ENCODE results near the gene RPF1. TPM values are rescaled to one million over a fixed set of nuclear protein-coding genes. Genes with fewer than 3 reads are reported as not detected.

RPF1 gene
- polyA plus RNA-seq, 1 donor from 2014 or later = 64.3 TPM

- Histone ChIP-seq H3F3A (ENCODE audit: insufficient read depth, low read length, poor library complexity, severe bottlenecking) (no peaks in the 10 kb centered on the region), H3K36me3 (ENCODE audit: insufficient read depth, low read length) (no peaks in the 10 kb centered on the region), H3K9me2 (ENCODE audit: insufficient read depth, low read length) (no peaks in the 10 kb centered on the region), H3K9ac (ENCODE audit: low read length) (no peak overlapping the region), H2AFZ (ENCODE audit: low read depth, low read length) (no peak overlapping the region), H3K4me3 (ENCODE audit: low read length) (no peak overlapping the region), H4K20me1 (ENCODE audit: insufficient read depth) (no peaks in the 10 kb centered on the region), H3K27me3 (ENCODE audit: insufficient read depth, low read depth, low read length) (no peaks in the 10 kb centered on the region), H3K79me2 (replicated peaks; ENCODE audit: insufficient read depth, low read length) (no peaks in the 10 kb centered on the region), H3K9me3 (ENCODE audit: low read length) (no peaks in the 10 kb centered on the region), H3K4me2 (ENCODE audit: low read length) (no peak overlapping the region), H3K27ac (ENCODE audit: low read length) (no peak overlapping the region)
- TF ChIP-seq EZH2 (IDR thresholded peaks at IDR 0.05; ENCODE audit: borderline replicate concordance, insufficient read depth, low read length, poor library complexity, severe bottlenecking) (no peak), REST (IDR thresholded peaks at IDR 0.05; ENCODE audit: borderline replicate concordance) (no peak), SMC3 (conservative IDR thresholded peaks at IDR 0.05; ENCODE audit: poor library complexity) (no peak), RAD21 (conservative IDR thresholded peaks at IDR 0.05) (no peak), CTCF (IDR thresholded peaks at IDR 0.05; ENCODE audit: poor library complexity, severe bottlenecking) (no peak), MXI1 (conservative IDR thresholded peaks at IDR 0.05; ENCODE audit: poor library complexity, severe bottlenecking) (no peak), EP300 (conservative IDR thresholded peaks at IDR 0.05; ENCODE audit: poor library complexity, severe bottlenecking) (no peak), TAF1 (IDR thresholded peaks at IDR 0.05; ENCODE audit: low read depth) (no peak), POLR2AphosphoS5 (IDR thresholded peaks at IDR 0.05) (no peak)
Measured at GRCh38 chr1:84539972-84540371, 60.9 kb downstream of the RPF1 start.

GRCh38 chr1:84540759-84541158 is 61.7 kb downstream of the RPF1 start:
- TF ChIP-seq EP300 (conservative IDR thresholded peaks at IDR 0.05; ENCODE audit: poor library complexity, severe bottlenecking) (no peak), POLR2AphosphoS5 (IDR thresholded peaks at IDR 0.05) (no peak), MXI1 (conservative IDR thresholded peaks at IDR 0.05; ENCODE audit: poor library complexity, severe bottlenecking) (no peak), RAD21 (conservative IDR thresholded peaks at IDR 0.05) (no peak), REST (IDR thresholded peaks at IDR 0.05; ENCODE audit: borderline replicate concordance) (no peak), CTCF (IDR thresholded peaks at IDR 0.05; ENCODE audit: poor library complexity, severe bottlenecking) (no peak), EZH2 (IDR thresholded peaks at IDR 0.05; ENCODE audit: borderline replicate concordance, insufficient read depth, low read length, poor library complexity, severe bottlenecking) (no peak), SMC3 (conservative IDR thresholded peaks at IDR 0.05; ENCODE audit: poor library complexity) (no peak), TAF1 (IDR thresholded peaks at IDR 0.05; ENCODE audit: low read depth) (no peak)

More at GRCh38 chr1:84540759-84541158, 61.7 kb downstream of the RPF1 start:
- Histone ChIP-seq H3K9ac (ENCODE audit: low read length) (no peak overlapping the region), H3K36me3 (ENCODE audit: insufficient read depth, low read length) (no peaks in the 10 kb centered on the region), H3K9me2 (ENCODE audit: insufficient read depth, low read length) (no peaks in the 10 kb centered on the region), H4K20me1 (ENCODE audit: insufficient read depth) (no peaks in the 10 kb centered on the region), H3K27me3 (ENCODE audit: insufficient read depth, low read depth, low read length) (no peaks in the 10 kb centered on the region), H2AFZ (ENCODE audit: low read depth, low read length) (no peak overlapping the region), H3F3A (ENCODE audit: insufficient read depth, low read length, poor library complexity, severe bottlenecking) (no peaks in the 10 kb centered on the region), H3K4me2 (ENCODE audit: low read length) (no peak overlapping the region), H3K9me3 (ENCODE audit: low read length) (no peaks in the 10 kb centered on the region), H3K79me2 (replicated peaks; ENCODE audit: insufficient read depth, low read length) (no peaks in the 10 kb centered on the region), H3K27ac (ENCODE audit: low read length) (no peak overlapping the region), H3K4me3 (ENCODE audit: low read length) (no peak overlapping the region)

Measured in neural cell (in vitro differentiated cells).